Middle frontal gyrus (tissue), 1 donor: ENCODE results near the gene TNS3.
"Not testable (repeated sequence)": the region's sequence is repeated elsewhere in the genome, so short reads cannot be mapped to it uniquely, and the experiment has no call there.

Source experiments
- DNase-seq: peaks from one replicate; pipeline ENCODE4 v3.0.0-alpha.2; 2015; ENCODE audit warnings: low spot score; ENCODE audit errors: extremely low spot score

The TNS3 gene

GRCh38 chr7:47266799-47267198 lies 315.1 kb downstream of the TNS3 start:
- DNase-seq = no peak

GRCh38 chr7:47266131-47266706 lies 315.7 kb downstream of the TNS3 start:
- DNase-seq = peak; percentile 37

- no peak for DNase-seq
Observed at GRCh38 chr7:47265621-47266020, 316.3 kb downstream of the TNS3 start.

GRCh38 chr7:47264021-47264651 lies 317.8 kb downstream of the TNS3 start:
- DNase-seq = no peak

GRCh38 chr7:47262881-47263280 lies 319.0 kb downstream of the TNS3 start:
- no peak for DNase-seq

GRCh38 chr7:47262160-47262559 lies 319.8 kb downstream of the TNS3 start:
- not testable (repeated sequence) for DNase-seq

GRCh38 chr7:47260270-47260669 lies 321.6 kb downstream of the TNS3 start:
- DNase-seq = no peak

- DNase-seq = no peak
Observed at GRCh38 chr7:47259682-47260081, 322.2 kb downstream of the TNS3 start.

GRCh38 chr7:47258798-47259197 lies 323.1 kb downstream of the TNS3 start:
- DNase-seq = no peak

GRCh38 chr7:47256016-47256415 lies 325.9 kb downstream of the TNS3 start:
- no peak for DNase-seq

- no peak for DNase-seq
Observed at GRCh38 chr7:47255441-47255840, 326.5 kb downstream of the TNS3 start.

- no peak for DNase-seq
Observed at GRCh38 chr7:47255007-47255406, 326.9 kb downstream of the TNS3 start.

- no peak for DNase-seq
Observed at GRCh38 chr7:47254081-47254977, 327.6 kb downstream of the TNS3 start.

GRCh38 chr7:47253650-47254080 lies 328.2 kb downstream of the TNS3 start:
- DNase-seq = no peak

- no peak for DNase-seq
Observed at GRCh38 chr7:47252675-47253074, 329.2 kb downstream of the TNS3 start.

GRCh38 chr7:47249361-47249760 lies 332.6 kb downstream of the TNS3 start:
- no peak for DNase-seq

GRCh38 chr7:47248797-47249196 lies 333.1 kb downstream of the TNS3 start:
- no peak for DNase-seq

GRCh38 chr7:47247132-47247531 lies 334.8 kb downstream of the TNS3 start:
- no peak for DNase-seq

- no peak for DNase-seq
Observed at GRCh38 chr7:47244692-47245091, 337.2 kb downstream of the TNS3 start.

- DNase-seq = no peak
Observed at GRCh38 chr7:47241112-47242065, 340.5 kb downstream of the TNS3 start.

- DNase-seq = no peak
Observed at GRCh38 chr7:47239931-47240421, 341.9 kb downstream of the TNS3 start.
